ENCODE results near the gene COA6.
"Not testable (repeated sequence)": the region's sequence is repeated elsewhere in the genome, so short reads cannot be mapped to it uniquely, and the experiment has no call there.

COA6 gene

GRCh38 chr1:234373064-234373958, at the start of gene COA6:
Gene COA6 (plus strand): TSS chr1:234373456. CDS start chr1:234373467, 11 bp downstream.
- DNase-seq = peak; percentile 97

GRCh38 chr1:234324821-234325220, 48.4 kb upstream of the COA6 start:
- no peak for DNase-seq

- DNase-seq = no peak
Observed at GRCh38 chr1:234325878-234326496, 47.3 kb upstream of the COA6 start.

DNA sequence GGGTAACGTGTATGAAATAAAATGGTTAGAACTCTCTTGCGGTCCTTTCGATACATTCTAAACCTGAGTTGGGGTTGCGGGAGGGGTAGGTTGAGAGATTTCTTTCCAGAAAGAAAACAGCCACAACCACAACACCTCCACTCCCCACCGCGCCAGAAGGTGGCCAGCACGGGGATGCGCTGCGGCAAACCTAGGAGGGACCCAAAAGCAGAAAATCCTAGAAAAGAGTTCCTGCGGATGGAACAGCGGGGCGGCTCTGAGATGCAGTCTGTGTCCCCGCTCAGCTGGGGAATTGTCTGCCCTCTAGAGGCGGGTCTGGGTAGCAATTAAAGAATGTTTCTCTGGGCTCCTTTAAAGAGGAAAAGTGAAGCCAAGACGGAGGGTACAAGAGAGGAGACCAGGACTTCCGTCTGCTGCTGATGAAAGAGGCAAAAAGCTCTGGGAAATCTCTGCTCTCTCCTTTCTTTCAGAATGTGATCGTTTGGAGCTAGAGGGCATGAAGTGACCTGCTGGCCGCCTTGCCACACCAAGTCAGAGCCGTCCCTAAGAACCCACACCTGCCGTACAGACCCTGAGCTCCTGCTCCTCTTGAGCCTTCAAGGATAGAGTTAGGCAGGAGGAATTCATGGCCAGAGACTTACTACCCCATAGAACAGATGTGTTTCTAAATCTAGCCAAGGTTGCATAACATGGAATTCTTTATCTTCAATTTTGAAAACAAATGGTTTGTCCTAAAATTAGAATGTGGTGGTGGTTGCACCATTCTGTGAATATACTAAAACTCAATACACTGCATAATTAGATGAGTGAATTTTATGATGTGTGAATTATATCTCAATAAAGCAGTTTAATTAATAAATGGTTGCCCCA, 46.5 kb upstream of the COA6 start:
- DNase-seq = peak; percentile 69

- no peak for DNase-seq
Observed at GRCh38 chr1:234327577-234328164, 45.6 kb upstream of the COA6 start.

DNA sequence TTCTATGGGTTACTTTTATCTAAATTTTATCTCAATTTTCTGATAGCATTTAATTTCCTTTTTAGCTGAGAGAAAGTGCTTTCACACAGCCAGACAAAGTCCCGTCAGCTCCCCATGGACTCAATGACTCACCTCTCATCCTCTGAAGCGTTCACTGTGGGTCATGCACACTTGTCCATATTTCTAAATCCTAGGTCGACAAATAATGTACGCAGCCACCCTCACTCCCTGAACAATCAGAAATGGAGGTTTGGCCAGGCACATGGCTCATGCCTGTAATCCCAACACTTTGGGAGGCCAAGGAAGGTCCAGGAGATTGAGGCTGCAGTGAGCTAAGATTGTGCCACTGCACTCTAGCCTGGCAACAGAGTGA, 42.4 kb upstream of the COA6 start:
- DNase-seq = no peak

DNA sequence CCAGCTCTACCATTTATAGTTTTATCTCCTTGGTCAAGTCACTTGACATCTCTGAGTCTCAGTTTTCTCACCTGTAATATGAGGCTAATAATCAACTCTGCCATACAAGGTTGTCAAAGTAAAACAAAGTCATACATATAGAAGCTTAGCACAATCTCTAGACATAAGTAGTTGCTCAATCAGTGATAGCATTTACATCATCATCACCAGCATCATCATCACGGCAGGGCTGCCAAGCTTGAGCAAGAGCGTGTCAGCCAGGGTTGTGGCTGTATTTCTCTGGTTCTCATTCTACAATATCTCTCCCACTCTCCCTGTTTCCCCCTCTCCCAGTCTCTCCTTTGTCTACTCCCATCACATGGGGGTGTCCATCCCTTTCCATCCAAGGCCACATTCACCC, 41.7 kb upstream of the COA6 start:
- DNase-seq = no peak

GRCh38 chr1:234336359-234336758, 36.9 kb upstream of the COA6 start:
- no peak for DNase-seq

GRCh38 chr1:234337233-234337632, 36.0 kb upstream of the COA6 start:
- no peak for DNase-seq

- DNase-seq = no peak
Observed at GRCh38 chr1:234340528-234340927, 32.7 kb upstream of the COA6 start.

GRCh38 chr1:234342774-234343173, 30.5 kb upstream of the COA6 start:
- DNase-seq = no peak

DNA sequence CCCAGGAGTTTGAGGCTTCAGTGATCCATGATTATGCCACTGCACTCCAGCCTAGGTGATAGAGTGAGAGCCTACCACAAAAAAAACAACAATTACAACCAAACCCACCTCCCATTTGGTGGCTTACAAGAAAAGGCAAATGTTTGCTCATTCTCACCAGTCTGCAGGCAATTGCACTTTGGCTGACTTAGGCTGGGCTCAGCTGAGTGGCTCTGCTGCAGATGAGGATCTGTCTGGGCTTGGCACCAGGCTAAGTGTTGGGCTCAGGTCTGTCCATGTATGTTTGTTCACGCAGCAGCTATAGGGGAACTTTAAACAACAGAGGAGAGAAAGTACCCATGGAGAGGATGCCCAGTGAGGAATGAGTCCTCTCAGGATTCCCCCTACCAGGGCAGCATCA, 28.0 kb upstream of the COA6 start:
- DNase-seq = no peak

DNA sequence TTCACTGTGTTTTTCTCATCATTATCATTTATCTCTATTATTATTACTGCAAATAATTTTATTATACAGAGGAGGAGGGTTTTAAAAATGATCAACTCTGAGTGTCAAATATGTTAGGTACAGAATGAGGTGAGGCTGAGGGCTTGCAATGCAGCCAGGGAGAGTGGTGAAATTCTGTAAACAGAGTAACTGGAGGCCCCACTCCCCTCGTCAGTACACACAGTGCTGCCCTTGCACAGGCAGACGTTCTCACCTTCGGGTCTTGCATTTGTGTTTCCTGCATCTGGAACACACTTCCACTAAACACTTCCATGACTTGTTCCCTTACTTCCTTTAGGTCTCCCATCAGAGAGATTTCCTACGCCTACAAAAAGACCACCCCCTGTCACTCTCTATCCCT, 24.3 kb upstream of the COA6 start:
- DNase-seq = no peak

GRCh38 chr1:234355782-234356510, 17.3 kb upstream of the COA6 start:
- DNase-seq = no peak

- DNase-seq = not testable (repeated sequence)
Observed at GRCh38 chr1:234356615-234357269, 16.5 kb upstream of the COA6 start.

GRCh38 chr1:234357831-234358230, 15.4 kb upstream of the COA6 start:
- DNase-seq = no peak

DNA sequence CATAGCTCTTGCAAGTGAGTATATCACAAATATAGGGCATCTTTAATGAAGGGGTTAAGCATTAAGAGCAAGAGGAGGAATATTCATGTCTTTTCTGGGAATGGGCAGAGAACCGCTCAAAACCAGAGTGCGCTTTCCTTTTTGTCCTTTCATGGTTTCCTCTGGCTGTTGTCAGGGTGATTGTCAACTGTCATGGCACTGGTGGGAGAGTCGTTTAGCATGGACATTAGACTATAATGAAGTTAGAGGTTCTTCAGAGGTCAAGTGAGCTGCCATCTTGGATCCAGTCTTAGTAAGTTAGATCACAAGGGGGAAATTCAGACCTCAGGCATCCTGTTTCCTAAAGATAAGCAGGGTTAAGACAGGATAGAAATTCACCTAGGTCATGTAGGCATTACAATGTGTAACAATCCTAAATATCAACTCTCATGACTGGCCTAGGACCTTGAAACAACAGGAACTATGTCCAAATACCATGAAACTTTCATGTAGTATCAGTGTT, 12.1 kb upstream of the COA6 start:
- no peak for DNase-seq

- DNase-seq = no peak
Observed at GRCh38 chr1:234362558-234362957, 10.7 kb upstream of the COA6 start.

DNA sequence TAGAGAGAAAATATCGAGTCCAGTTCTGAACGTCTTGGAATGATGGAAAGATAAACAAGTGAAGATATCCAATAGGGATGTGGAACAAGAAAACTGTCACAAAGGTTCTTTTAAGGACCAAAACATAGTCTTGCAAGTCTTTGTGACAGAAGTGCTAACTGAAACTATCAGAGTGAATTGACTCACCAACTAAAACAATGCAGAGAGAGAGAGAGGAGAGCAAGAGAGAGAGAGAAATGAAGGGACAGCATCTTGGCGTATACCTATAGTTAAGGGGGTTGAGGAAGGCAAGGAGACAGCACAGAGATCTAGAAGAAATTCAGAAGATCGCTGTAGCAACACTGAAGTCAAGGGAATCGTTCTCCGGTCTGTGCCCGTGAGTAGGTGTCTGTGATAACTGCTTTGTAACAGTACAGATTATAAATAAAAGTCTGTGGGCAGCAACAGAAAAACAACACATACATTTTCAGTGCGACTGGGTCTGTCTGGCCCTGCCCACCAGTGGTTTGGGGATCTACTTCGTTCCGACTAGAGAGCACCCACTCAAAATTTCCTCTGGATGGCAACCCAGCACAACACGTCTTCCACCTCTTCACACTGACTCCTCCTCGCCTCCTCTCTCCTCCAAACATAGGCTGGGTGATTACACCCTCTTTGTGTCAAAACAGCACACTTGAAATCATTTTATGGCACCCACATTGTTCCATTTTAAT, 4.8 kb upstream of the COA6 start:
- no peak for DNase-seq

GRCh38 chr1:234369033-234369430, 4.2 kb upstream of the COA6 start:
- no peak for DNase-seq

DNA sequence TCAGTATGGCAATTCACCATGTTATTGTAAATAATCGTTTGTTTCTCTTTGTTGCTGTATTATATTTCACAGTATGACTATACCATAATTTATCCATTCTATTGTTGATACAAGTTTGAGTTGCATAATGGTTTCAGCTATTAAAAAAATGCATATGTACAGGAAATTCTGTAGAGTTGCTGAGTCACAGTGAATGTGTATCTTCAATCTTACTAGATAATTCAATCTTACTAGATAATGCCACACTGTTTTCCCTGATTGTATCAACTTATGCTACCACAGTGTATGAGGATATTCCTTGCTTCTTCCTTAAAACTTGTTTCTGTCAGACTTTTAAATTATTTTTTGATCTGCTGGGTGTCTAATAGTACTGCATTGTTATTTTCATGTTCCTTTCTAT, 3.5 kb upstream of the COA6 start:
- peak; percentile 24 for DNase-seq
